Activated CD8-positive, alpha-beta memory T cell treated with anti-CD3 and anti-CD28 coated beads, Interleukin-2, amount 50 U/mL, for 24 hours (primary cell): ENCODE data around the gene ENTPD5.
"Not testable (repeated sequence)": the region's sequence is repeated elsewhere in the genome, so short reads cannot be mapped to it uniquely, and the experiment has no call there.

Source experiments
- DNase-seq: peaks from one replicate; pipeline ENCODE4 v3.0.0-alpha.2; 2020; ENCODE audit errors: extremely low read depth

The ENTPD5 gene

DNA sequence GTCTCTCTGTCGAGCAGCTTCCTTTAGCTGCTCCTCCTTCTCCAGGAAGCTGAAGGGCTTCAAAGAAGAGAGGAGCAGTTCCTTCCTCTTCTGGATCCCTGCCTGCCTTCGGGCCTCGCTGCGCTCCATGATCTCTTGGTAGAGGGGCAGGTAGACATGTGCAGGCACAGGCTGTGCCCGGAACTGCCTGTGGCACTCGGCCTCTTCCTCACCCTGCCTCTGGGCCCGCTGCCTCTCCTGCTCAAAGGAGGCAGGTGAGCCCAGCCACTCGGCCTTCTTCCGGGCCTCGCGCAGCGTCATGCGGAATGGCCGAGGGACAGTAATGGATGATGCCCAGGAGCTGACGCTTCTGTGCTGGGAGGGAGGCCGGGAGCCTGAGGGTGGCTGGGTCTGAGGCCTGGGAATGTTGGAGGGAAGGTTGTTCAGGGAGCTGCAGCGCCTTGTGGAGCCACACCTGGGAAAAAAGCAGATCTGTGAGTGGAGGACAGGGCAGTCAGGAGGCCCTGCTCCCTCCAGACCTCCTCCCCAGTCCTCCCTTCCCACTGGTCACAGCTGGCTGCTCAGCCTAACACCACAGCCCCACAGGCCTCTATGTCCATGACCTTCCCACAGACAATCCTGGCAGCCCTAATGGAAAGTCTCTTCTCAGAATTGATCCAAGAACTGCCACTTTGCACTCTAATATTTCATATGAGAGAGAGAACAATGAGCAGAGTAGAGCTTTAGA, 74.5 kb downstream of the ENTPD5 start:
- no peak for DNase-seq

DNA sequence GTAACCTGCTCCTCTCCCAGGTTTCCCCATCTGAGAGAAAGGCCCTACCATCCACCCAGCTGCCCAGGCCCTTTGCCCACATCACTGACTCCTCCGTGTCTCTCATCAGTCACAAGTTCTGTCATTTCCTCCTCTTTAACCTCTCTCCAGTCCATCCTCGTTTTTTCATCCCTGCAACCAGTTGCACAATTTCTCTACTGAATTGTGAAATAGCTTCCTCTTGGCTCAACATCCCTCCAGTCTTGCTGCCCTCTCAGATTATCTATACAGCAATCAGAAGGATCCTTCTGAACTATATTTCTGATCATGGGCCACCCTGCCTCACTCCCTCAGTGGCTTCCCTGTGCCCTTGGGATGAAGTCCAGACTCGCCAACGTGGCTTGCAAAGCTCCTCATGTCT, 76.0 kb downstream of the ENTPD5 start:
- DNase-seq: no peak

DNA sequence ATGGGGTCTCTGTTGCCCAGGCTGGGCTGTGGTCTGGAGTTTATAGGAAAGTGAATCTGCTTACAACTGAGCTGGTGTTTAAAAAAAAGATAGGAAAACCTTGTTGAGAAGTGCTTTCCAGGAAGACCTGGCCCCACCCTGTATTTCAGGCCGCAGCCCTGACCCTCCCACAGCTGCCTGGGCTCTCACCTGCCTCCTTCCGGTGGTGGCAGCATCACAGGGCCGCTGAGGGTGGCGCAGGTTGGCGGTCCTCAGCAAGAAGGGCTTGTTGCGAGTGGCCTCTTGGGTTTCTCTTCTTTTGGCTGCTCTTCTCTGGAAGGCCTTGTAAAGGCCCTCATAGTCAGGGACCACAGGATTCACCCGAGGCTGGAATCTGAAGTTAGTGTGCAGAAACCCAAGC, 76.9 kb downstream of the ENTPD5 start:
- DNase-seq: no peak

DNA sequence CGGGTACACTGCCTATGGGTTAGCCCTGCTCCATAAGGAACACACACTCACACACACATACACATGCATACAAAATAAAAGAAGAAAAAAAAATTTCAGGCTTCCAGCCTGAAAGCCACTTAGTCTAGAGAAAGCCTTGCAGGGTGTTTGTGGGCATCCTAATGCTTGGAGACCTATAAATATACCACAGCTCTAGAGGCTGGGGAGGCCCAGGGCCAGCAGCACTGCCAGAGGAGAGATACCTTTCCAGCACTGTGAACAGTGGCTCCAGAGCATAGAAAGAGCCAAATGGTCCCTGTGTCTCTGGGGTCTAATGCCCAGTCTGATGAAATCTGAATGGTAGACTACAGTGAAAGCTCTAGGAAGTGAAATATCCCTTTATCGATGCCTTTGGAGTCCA, 82.1 kb downstream of the ENTPD5 start:
- DNase-seq: no peak

DNA sequence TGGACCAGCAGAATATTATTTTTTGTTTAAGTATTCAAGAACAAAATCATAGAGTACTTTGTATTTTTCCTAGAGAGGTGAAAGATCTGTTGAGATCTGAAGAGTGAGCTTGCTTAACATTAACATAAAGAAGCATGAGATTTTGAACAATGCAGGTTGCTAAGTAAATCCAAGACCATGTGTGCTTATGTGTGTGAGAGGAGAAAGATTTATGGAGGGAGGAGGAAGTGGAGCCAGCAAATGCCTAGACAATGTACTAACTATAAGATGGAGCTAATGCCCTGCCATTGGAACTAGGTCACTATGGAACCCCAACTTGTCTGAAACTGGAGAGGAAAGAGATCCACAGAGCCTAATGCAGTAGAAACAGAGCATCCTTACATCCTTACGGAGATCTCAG, 82.5 kb downstream of the ENTPD5 start:
- no peak for DNase-seq

DNA sequence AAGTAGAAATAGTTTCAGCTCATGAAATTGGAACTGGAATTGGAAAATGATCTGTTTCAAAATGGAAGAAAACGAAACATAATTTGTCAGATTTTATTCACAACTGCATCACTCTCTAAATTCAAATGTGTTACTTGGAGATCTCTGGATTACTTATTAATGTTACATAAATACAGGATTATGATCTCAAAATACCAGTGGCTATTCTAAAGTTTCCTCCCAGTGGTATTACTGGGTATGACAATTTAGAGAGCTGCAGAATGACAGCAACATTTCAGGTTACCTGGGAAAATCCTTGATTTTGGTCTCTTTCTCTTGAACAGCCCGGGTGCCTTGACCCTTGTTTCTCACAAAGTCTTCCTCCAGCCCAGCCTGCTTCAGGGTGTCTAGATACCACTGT, 83.4 kb downstream of the ENTPD5 start:
- no peak for DNase-seq

DNA sequence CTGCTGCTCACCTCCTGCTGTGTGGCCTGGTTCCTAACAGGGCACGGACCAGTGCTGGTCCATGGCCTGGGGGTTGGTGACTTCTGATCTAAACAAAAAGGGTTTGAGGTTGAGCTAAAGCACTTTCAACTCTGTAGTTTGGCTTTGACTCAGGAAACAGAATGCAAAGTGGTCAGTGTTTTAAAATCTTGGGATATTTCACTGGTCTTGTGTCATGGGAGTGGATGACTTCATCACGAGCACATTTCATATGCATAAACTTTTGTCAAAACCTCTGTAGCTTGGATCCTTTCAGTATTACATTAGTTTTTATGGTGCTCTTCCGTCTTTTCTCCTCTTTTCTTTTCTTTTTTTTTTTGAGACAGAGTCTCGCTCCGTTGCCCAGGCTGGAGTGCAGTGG, 94.8 kb downstream of the ENTPD5 start:
- no peak for DNase-seq

DNA sequence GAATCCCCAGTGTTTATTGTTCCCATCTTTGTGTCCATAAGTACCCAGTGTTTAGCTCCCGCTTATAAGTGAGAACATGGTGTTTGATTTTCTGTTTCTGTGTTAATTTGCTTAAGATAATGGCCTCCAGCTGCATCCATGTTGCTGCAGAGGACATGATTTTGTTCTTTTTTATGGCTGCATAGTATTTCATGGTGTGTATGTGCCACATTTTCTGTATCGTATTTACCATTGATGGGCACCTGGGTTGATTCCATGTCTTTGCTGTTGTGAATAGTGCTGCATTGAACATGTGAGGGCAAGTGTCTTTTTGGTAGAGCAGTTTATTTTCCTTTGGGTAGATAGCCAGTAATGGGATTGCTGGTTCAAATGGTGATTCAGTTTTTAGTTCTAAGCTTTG, 99.6 kb downstream of the ENTPD5 start:
- DNase-seq: not testable (repeated sequence)

DNA sequence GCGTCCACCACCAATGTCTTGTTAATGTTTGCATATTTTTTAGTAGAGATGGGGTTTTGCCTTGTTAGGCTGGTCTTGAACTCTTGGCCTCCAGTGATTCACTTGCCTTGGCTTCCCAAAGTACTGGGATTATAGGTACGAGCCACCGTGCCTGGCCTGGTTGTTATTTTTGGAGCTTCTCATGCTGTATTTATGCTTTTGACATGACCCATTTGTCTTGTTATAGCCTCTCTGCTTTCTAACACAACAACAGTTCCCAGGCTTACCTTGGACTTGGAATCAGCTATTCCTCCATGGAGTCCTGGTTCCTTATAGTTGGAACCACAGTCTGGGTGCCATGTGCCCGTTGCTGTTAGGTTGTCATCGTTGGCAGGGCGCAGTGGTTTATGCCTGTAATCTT, 102.8 kb downstream of the ENTPD5 start:
- DNase-seq: no peak

DNA sequence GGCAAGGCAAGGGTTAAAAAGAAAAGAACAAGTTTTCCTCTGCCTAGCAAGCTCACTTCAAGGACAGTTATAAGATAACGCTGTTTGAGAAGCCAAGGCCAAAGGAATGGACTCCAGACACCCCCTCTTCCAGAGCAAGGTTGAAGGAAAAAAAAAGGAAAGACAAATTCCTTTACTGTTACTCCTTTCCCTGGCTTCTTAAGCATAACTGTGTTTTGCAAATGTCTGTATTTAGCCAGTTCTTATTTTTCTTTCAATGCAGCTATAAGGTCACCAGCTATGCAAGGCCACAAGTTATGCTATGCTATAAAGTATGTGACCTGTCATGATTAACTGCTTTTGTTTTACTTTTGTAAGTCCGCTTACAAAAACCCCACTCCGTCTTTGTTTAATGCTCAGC, 105.8 kb downstream of the ENTPD5 start:
- no peak for DNase-seq

DNA sequence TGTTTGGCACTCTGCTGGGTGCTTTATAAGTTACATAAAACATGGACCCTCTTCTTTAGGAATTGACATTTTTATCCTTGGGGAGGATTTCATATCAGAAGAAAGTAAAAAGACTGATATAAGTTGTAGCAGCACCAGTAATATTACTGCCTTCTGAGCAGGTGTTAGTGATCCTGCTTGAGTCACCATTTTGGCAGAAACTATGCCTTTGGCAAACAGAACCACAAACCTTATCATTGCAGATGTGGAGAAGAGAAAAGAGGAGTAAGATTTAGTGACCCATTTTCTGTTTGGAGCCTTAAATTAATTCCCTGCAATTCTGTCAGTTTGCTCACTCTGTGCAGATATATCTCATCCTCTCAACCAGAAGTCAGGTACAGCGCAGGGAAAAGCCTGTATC, 109.4 kb downstream of the ENTPD5 start:
- no peak for DNase-seq
